ENCODE data around the gene PWWP3B.
"Not testable (repeated sequence)": the region's sequence is repeated elsewhere in the genome, so short reads cannot be mapped to it uniquely, and the experiment has no call there.

Gene PWWP3B

GRCh38 chrX:106177982-106178321 lies 9.8 kb downstream of the PWWP3B start:
- Histone ChIP-seq H3K36me3 (ENCODE audit: control insufficient read depth in 2 of 2, insufficient read depth in 1 of 2, low read length in 2 of 2) (no peaks in the 10 kb centered on the region), H3K9me3 (ENCODE audit: control insufficient read depth, insufficient read depth, low read depth, low read length) (no peaks in the 10 kb centered on the region), H3K4me3 (ENCODE audit: low read depth, low read length) (no peak overlapping the region), H3K4me1 (ENCODE audit: control insufficient read depth, insufficient read depth, low read length) (no peaks in the 10 kb centered on the region), H3K27ac (ENCODE audit: extremely low read depth, low read depth, low read length) (no peak overlapping the region)
- ChIA-PET POLR2A (no interaction called here), CTCF (interaction anchor here (0.9 kb wide), 1 partner anchor 216 kb away, joined by 3 read pairs; no protein-coding TSS in a partner anchor)
- TF ChIP-seq ZNF24 (tag by site-specific recombination; IDR thresholded peaks at IDR 0.05) (no peak), ZNF302 (tag by site-specific recombination; IDR thresholded peaks at IDR 0.05; ENCODE audit: low read depth) (no peak), ZBTB8A (tag by site-specific recombination; IDR thresholded peaks at IDR 0.05) (no peak), ZNF510 (tag by site-specific recombination; IDR thresholded peaks at IDR 0.05; ENCODE audit: insufficient replicate concordance) (no peak), ZNF776 (tag by site-specific recombination; IDR thresholded peaks at IDR 0.05; ENCODE audit: borderline replicate concordance) (no peak), ZNF18 (tag by site-specific recombination; IDR thresholded peaks at IDR 0.05) (no peak), KLF10 (tag by site-specific recombination; IDR thresholded peaks at IDR 0.05) (no peak), ZNF580 (tag by site-specific recombination; IDR thresholded peaks at IDR 0.05) (no peak), MYNN (tag by site-specific recombination; IDR thresholded peaks at IDR 0.05; ENCODE audit: borderline replicate concordance) (no peak), ZNF785 (tag by site-specific recombination; IDR thresholded peaks at IDR 0.05) (no peak), ZNF155 (tag by site-specific recombination; IDR thresholded peaks at IDR 0.05) (no peak), ZNF830 (tag by site-specific recombination; IDR thresholded peaks at IDR 0.05; ENCODE audit: low read depth) (no peak)

GRCh38 chrX:106178826-106179225 lies 10.7 kb downstream of the PWWP3B start:
- no peaks in the 10 kb centered on the region for H3K36me3 ChIP-seq (ENCODE audit: control insufficient read depth in 2 of 2, insufficient read depth in 1 of 2, low read length in 2 of 2)
- TF ChIP-seq ZNF561 (tag by site-specific recombination; IDR thresholded peaks at IDR 0.05; ENCODE audit: borderline replicate concordance) = no peak
- no peak for TF ChIP-seq ZNF138 (tag by site-specific recombination; IDR thresholded peaks at IDR 0.05; ENCODE audit: borderline replicate concordance)
- no peak for TF ChIP-seq ZNF548 (tag by site-specific recombination; IDR thresholded peaks at IDR 0.05)
- no peak for TF ChIP-seq ZNF747 (tag by site-specific recombination; IDR thresholded peaks at IDR 0.05)
- no peak for TF ChIP-seq SP2 (tag by site-specific recombination; IDR thresholded peaks at IDR 0.05)
- TF ChIP-seq OSR2 (tag by site-specific recombination; IDR thresholded peaks at IDR 0.05) = no peak
- TF ChIP-seq ZNF707 (tag by site-specific recombination; IDR thresholded peaks at IDR 0.05) = no peak
- TF ChIP-seq SP7 (tag by site-specific recombination; IDR thresholded peaks at IDR 0.05) = no peak
- TF ChIP-seq EGR2 (tag by site-specific recombination; IDR thresholded peaks at IDR 0.05; ENCODE audit: low read depth) = no peak
- no peak for TF ChIP-seq ZNF701 (tag by site-specific recombination; IDR thresholded peaks at IDR 0.05)
- TF ChIP-seq BCL11A (tag by site-specific recombination; IDR thresholded peaks at IDR 0.05; ENCODE audit: low read depth) = no peak
- no peak for TF ChIP-seq ZNF221 (tag by site-specific recombination; IDR thresholded peaks at IDR 0.05; ENCODE audit: borderline replicate concordance)
- no peak for TF ChIP-seq TSHZ1 (tag by site-specific recombination; IDR thresholded peaks at IDR 0.05; ENCODE audit: borderline replicate concordance)
- no peak for TF ChIP-seq ZNF785 (tag by site-specific recombination; IDR thresholded peaks at IDR 0.05)
- no peak for TF ChIP-seq ZFHX2 (tag by site-specific recombination; conservative IDR thresholded peaks at IDR 0.05)
- TF ChIP-seq ZNF335 (tag by site-specific recombination; conservative IDR thresholded peaks at IDR 0.05) = no peak
- TF ChIP-seq ZEB2 (tag by site-specific recombination; IDR thresholded peaks at IDR 0.05) = no peak
- no peaks in the 10 kb centered on the region for H3K4me1 ChIP-seq (ENCODE audit: control insufficient read depth, insufficient read depth, low read length)
- CTCF ChIA-PET = interaction anchor here (0.9 kb wide), 1 partner anchor 215 kb away, joined by 3 read pairs; no protein-coding TSS in a partner anchor
- POLR2A ChIA-PET = no interaction called here
- no peaks in the 10 kb centered on the region for H3K9me3 ChIP-seq (ENCODE audit: control insufficient read depth, insufficient read depth, low read depth, low read length)
- H3K27ac ChIP-seq (ENCODE audit: extremely low read depth, low read depth, low read length) = no peak overlapping the region
- no peak overlapping the region for H3K4me3 ChIP-seq (ENCODE audit: low read depth, low read length)

GRCh38 chrX:106183685-106184084 lies 15.6 kb downstream of the PWWP3B start:
- H3K36me3 ChIP-seq (ENCODE audit: control insufficient read depth in 2 of 2, insufficient read depth in 1 of 2, low read length in 2 of 2); H3K9me3 ChIP-seq (ENCODE audit: control insufficient read depth, insufficient read depth, low read depth, low read length); H3K4me1 ChIP-seq (ENCODE audit: control insufficient read depth, insufficient read depth, low read length); H3K27ac ChIP-seq (ENCODE audit: extremely low read depth, low read depth, low read length); CTCF ChIA-PET; H3K4me3 ChIP-seq (ENCODE audit: low read depth, low read length); POLR2A ChIA-PET: not testable (repeated sequence)
